Mesenchymal stem cell (in vitro differentiated cells and primary cell): ENCODE results near the gene MTMR1.

ENCODE experiments used
- DNase-seq: peaks from one replicate; pipeline ENCODE4 v3.0.0-alpha.2; 2013
- H2AFZ ChIP-seq: one replicate; pipeline ENCODE4 v1.6.1; 2013; ENCODE audit warnings: low read depth, mild to moderate bottlenecking, control low read depth, inconsistent platforms, low read length, moderate library complexity
- H2AK5ac ChIP-seq: 2 replicates; pipeline ENCODE4 v1.6.1; 2013; ENCODE audit warnings: low read length, moderate library complexity, mild to moderate bottlenecking, inconsistent platforms; ENCODE audit not compliant: severe bottlenecking
- H2BK120ac ChIP-seq: one replicate; pipeline ENCODE4 v1.6.1; 2013; ENCODE audit warnings: low read depth, mild to moderate bottlenecking, inconsistent platforms, low read length, moderate library complexity
- H2BK12ac ChIP-seq, 2 experiments: one replicate each; pipeline ENCODE4 v1.6.1; 2013; ENCODE audit warnings: inconsistent platforms in 2 of 2, low read length in 2 of 2, mild to moderate bottlenecking in 2 of 2, moderate library complexity in 2 of 2, control low read depth in 1 of 2
- H2BK15ac ChIP-seq: one replicate; pipeline ENCODE4 v1.6.1; 2013; ENCODE audit warnings: mild to moderate bottlenecking, low read depth, inconsistent platforms; ENCODE audit not compliant: poor library complexity, severe bottlenecking
- H2BK5ac ChIP-seq: 2 replicates; pipeline ENCODE4 v1.6.1; 2013; ENCODE audit warnings: low read depth, mild to moderate bottlenecking, low read length, control low read depth, inconsistent platforms; ENCODE audit not compliant: poor library complexity, severe bottlenecking
- H3K14ac ChIP-seq, 2 experiments: one replicate each; pipeline ENCODE4 v1.6.1; 2013; ENCODE audit warnings: inconsistent platforms in 2 of 2, low read length in 2 of 2, control low read depth in 1 of 2, mild to moderate bottlenecking in 1 of 2, moderate library complexity in 1 of 2
- H3K18ac ChIP-seq, 2 experiments: one replicate each; pipeline ENCODE4 v1.6.1; 2013; ENCODE audit warnings: inconsistent platforms in 2 of 2, low read length in 2 of 2, control low read depth in 1 of 2, low read depth in 1 of 2, mild to moderate bottlenecking in 1 of 2
- H3K23ac ChIP-seq, 2 experiments: one replicate each; pipeline ENCODE4 v1.6.1; 2013; ENCODE audit warnings: inconsistent platforms in 2 of 2, low read length in 2 of 2, mild to moderate bottlenecking in 2 of 2, moderate library complexity in 2 of 2, control low read depth in 1 of 2
- H3K27ac ChIP-seq: 2 replicates; pipeline ENCODE4 v1.5.1; 2013; ENCODE audit warnings: mild to moderate bottlenecking, moderate library complexity, low read length, control low read depth, inconsistent platforms; ENCODE audit not compliant: poor library complexity, severe bottlenecking
- H3K27me3 ChIP-seq, 2 experiments: 2 replicates each; pipeline versions ENCODE4 v1.6.1 to v1.7.0; 2013; ENCODE audit warnings: low read length in 2 of 2, mild to moderate bottlenecking in 2 of 2, moderate library complexity in 2 of 2, control low read depth in 1 of 2, inconsistent platforms in 1 of 2; ENCODE audit not compliant: control insufficient read depth in 1 of 2, insufficient read depth in 1 of 2
- H3K36me3 ChIP-seq, 2 experiments: 2 replicates each; pipeline versions ENCODE4 v1.6.1 to v1.7.0; 2013; ENCODE audit warnings: low read length in 2 of 2, control low read depth in 1 of 2, inconsistent platforms in 1 of 2, low read depth in 1 of 2, mild to moderate bottlenecking in 1 of 2; ENCODE audit not compliant: insufficient read depth in 2 of 2, control insufficient read depth in 1 of 2
- H3K4ac ChIP-seq, 2 experiments: one replicate each; pipeline ENCODE4 v1.6.1; 2013; ENCODE audit warnings: inconsistent platforms in 2 of 2, low read length in 2 of 2, mild to moderate bottlenecking in 2 of 2, moderate library complexity in 2 of 2, control low read depth in 1 of 2, low read depth in 1 of 2
- H3K4me1 ChIP-seq: 2 replicates; pipeline ENCODE4 v1.6.1; 2013; ENCODE audit warnings: low read depth, low read length, control low read depth; ENCODE audit not compliant: control insufficient read depth, insufficient read depth
- H3K4me2 ChIP-seq: 2 replicates; pipeline ENCODE4 v1.6.1; 2013; ENCODE audit warnings: low read length, mild to moderate bottlenecking, inconsistent platforms; ENCODE audit not compliant: poor library complexity, severe bottlenecking
- H3K4me3 ChIP-seq, 2 experiments: 2 replicates each; pipeline versions ENCODE4 v1.5.1 to v1.7.0; 2013; ENCODE audit warnings: low read length in 2 of 2, mild to moderate bottlenecking in 2 of 2, control low read depth in 1 of 2, low read depth in 1 of 2; ENCODE audit not compliant: insufficient read depth in 1 of 2
- H3K79me1 ChIP-seq: replicated peaks from 2 replicates; pipeline ENCODE4 v1.6.1; 2013; ENCODE audit warnings: mild to moderate bottlenecking, control low read depth, low read length, inconsistent platforms; ENCODE audit not compliant: poor library complexity, severe bottlenecking
- H3K9ac ChIP-seq: 2 replicates; pipeline ENCODE4 v1.7.0; 2013; ENCODE audit warnings: mild to moderate bottlenecking, low read length, moderate library complexity
- H3K9me3 ChIP-seq: 2 replicates; pipeline ENCODE4 v1.7.0; 2013; ENCODE audit warnings: mild to moderate bottlenecking, low read length; ENCODE audit not compliant: control insufficient read depth
- H4K8ac ChIP-seq: one replicate; pipeline ENCODE4 v1.6.1; 2013; ENCODE audit warnings: inconsistent platforms, mild to moderate bottlenecking, low read length, moderate library complexity
- H4K91ac ChIP-seq: one replicate; pipeline ENCODE4 v1.6.1; 2013; ENCODE audit warnings: mild to moderate bottlenecking, low read length, inconsistent platforms
- WGBS: methylation state at CpG from one replicate; pipeline ENCODE4 v1.1.7; 2013; ENCODE audit warnings: mixed read lengths; 5-methylcytosine and 5-hydroxymethylcytosine counted together

MTMR1 gene

DNA sequence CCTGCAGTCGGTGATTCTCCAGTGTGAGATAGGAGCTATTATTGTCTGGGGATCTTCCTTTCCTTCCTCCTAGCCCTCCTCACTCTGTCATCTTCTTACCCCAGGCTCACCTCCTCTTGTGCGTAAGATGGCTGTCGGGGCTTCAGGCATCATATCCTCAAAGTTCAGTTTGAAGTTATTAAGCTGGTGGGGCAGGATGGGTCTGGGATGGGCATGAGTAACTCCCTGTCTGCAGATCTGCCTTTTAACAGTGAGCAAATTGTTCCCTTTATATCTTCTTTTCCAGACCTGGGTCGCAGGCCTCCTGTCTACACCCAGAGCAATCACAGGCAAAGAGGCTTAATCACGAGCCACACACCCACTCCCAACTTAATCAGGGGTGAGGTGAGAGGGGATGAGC is 900 bp upstream of the MTMR1 start:
- H3K27ac ChIP-seq = peak overlapping the region; percentile 14
- H3K79me1 ChIP-seq = no peaks in the 10 kb centered on the region
- H2AK5ac ChIP-seq = peak overlapping the region; percentile 52
- H2BK5ac ChIP-seq = no peak overlapping the region
- H2BK12ac ChIP-seq = no peak overlapping the region
- no peak overlapping the region for H4K91ac ChIP-seq
- peaks cover 0 to under 1% of the 10 kb centered on the region in 2 experiments for H3K27me3 ChIP-seq
- peaks cover 31% of the 10 kb centered on the region for H3K9me3 ChIP-seq
- H3K9ac ChIP-seq = peak overlapping the region; percentile 79
- H4K8ac ChIP-seq = no peak overlapping the region
- H3K4me1 ChIP-seq = peaks cover 7% of the 10 kb centered on the region
- no peak overlapping the region for H2BK120ac ChIP-seq
- H3K4me3 ChIP-seq = peak overlapping the region in 1 of 2 experiments; percentile 76
- WGBS = 100% methylated on average over 1 of the region's 5 CpGs
- H3K23ac ChIP-seq = no peak overlapping the region
- H3K4ac ChIP-seq = no peak overlapping the region
- H2BK15ac ChIP-seq = no peak overlapping the region
- no peak overlapping the region for H3K18ac ChIP-seq
- peaks cover 0 to 3% of the 10 kb centered on the region in 2 experiments for H3K36me3 ChIP-seq
- no peak for DNase-seq
- H3K14ac ChIP-seq = no peak overlapping the region
- no peak overlapping the region for H2AFZ ChIP-seq
- no peak overlapping the region for H3K4me2 ChIP-seq

DNA sequence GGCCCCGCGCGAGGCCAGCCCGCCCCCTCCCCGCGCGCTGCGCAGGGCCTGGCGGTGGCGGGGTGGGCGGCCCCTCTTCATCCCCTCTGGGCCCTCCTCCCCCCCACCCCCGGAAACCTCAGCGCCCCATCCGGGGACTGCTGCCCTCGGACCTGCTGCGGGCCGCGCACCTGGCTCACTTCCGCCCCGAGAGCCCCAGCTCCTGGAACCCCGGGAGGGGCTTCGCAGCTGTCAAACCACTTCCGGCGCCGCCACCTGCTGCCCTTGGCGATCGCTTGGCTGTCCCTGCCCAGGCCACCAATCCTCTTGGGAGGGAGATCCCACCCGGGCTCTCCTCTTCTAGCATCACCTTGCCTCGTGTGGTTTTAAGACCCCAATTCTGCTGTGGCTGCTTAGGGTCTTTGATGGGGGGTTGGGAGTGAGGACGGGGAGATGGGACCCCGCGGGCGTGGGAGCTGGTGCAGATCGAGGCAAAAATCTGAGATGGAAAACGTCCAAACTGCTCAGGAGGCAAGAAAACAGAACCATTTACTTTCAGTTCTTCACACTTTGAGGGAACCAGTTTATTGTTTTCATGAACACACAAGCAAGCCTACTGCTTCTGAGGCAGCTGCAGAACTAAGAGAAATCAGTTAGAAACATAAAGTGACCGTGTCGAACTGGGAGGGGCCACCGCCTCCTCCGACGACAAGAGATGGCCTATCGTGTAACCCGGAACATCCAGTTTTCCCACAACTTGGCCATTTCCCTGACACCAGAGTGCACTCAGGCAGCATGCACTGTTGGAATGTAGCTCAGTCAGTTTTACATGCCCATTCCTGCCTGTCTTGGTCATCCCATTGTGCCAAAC is 754 bp downstream of the MTMR1 start:
- H3K18ac ChIP-seq = peak overlapping the region in 1 of 2 experiments; percentile 75
- H4K91ac ChIP-seq = no peak overlapping the region
- H3K4ac ChIP-seq = no peak overlapping the region
- DNase-seq = peak; percentile 79
- H3K27ac ChIP-seq = peak overlapping the region; percentile 92
- no peak overlapping the region for H2BK12ac ChIP-seq
- H2BK5ac ChIP-seq = peak overlapping the region; percentile 44
- peaks cover 0 to 3% of the 10 kb centered on the region in 2 experiments for H3K36me3 ChIP-seq
- peak overlapping the region; percentile 72 for H3K4me2 ChIP-seq
- H2AK5ac ChIP-seq = no peak overlapping the region
- H3K23ac ChIP-seq = no peak overlapping the region
- H3K27me3 ChIP-seq = peaks cover 0 to 3% of the 10 kb centered on the region in 2 experiments
- no peak overlapping the region for H4K8ac ChIP-seq
- H3K79me1 ChIP-seq = no peaks in the 10 kb centered on the region
- H3K14ac ChIP-seq = peak overlapping the region in 1 of 2 experiments; percentile 28
- peak overlapping the region; percentile 5 for H2BK120ac ChIP-seq
- H3K4me3 ChIP-seq = peak overlapping the region; percentile 72 to 81
- peaks cover 25% of the 10 kb centered on the region for H3K9me3 ChIP-seq
- WGBS = 7% methylated on average over 20 of the region's 42 CpGs
- H3K4me1 ChIP-seq = peaks cover 1% of the 10 kb centered on the region
- H2AFZ ChIP-seq = no peak overlapping the region
- H3K9ac ChIP-seq = peak overlapping the region; percentile 84
- peak overlapping the region; percentile 23 for H2BK15ac ChIP-seq

DNA sequence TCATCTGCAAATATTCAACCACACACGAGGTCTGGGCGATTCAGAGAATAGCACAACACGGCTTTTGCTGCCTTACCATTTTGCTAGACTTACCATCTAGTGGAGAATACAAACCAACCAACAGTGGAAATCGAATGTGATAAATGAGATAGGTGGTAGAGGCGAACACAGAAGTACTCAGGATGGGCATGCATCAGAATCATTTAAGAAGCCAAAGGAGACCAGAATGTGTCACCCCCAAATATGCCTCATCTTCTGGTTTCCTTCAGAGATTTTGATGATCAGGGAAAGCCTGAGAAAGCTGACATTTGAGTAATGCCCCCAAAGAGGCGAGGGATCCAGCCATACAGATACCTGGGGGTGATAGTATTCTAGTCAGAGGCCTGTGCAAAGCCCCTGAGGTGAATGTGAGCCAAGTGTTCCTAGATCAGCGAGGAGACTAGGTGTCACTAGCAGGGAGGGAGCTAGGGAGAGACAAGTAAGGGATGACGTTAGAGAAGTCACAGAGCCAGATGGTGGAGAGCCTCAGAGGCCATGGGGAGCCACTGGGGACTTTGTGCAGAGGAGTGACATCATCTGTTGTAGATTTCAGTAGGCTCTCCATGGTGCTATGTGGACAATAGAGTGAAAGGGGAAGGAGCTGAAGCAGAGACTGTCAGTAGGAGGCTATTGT is 1.7 kb downstream of the MTMR1 start:
- Histone ChIP-seq H3K4me3 (peak overlapping the region in 1 of 2 experiments; percentile 81), H2BK15ac (no peak overlapping the region), H3K14ac (no peak overlapping the region), H3K36me3 (peaks cover 0 to 3% of the 10 kb centered on the region in 2 experiments), H4K91ac (no peak overlapping the region), H3K27me3 (peaks cover 0 to 3% of the 10 kb centered on the region in 2 experiments), H3K9ac (peak overlapping the region; percentile 84), H3K9me3 (peaks cover 25% of the 10 kb centered on the region), H3K4ac (no peak overlapping the region), H2BK5ac (no peak overlapping the region), H2AK5ac (no peak overlapping the region), H3K4me2 (no peak overlapping the region), H3K23ac (no peak overlapping the region), H2BK12ac (no peak overlapping the region), H2AFZ (no peak overlapping the region), H3K79me1 (no peaks in the 10 kb centered on the region), H3K18ac (no peak overlapping the region), H3K4me1 (no peaks in the 10 kb centered on the region), H3K27ac (peak overlapping the region; percentile 66), H4K8ac (no peak overlapping the region), H2BK120ac (no peak overlapping the region)
- DNase-seq = no peak
- WGBS = 88% methylated on average over 5 of the region's 8 CpGs

DNA sequence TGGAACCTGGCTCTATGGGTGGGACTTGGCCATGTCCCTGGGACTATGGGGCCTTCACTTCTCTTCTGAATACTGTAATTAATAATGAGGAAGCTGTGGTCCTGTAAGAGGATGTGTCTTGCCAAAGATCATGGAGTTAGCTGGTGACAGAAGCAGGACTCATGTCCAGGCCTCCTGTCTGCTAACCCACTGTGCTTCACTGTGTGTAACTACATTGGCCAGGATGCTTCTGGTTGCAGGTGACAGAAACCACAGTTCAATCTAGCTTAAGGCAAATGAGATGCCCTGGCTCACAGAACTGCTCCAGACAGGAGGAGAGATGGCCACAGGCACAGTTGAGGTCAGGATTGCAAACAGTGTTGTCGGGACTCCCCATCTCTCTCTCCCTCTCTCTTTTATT is 3.1 kb downstream of the MTMR1 start:
- H3K79me1 ChIP-seq = no peaks in the 10 kb centered on the region
- H3K36me3 ChIP-seq = peaks cover 0 to under 1% of the 10 kb centered on the region in 2 experiments
- H2BK5ac ChIP-seq = no peak overlapping the region
- no peak overlapping the region for H3K4me2 ChIP-seq
- H2AK5ac ChIP-seq = no peak overlapping the region
- no CpG with 5 or more reads among the region's 1 CpG for WGBS
- H3K4me1 ChIP-seq = peaks cover 1% of the 10 kb centered on the region
- H2BK120ac ChIP-seq = no peak overlapping the region
- H3K9ac ChIP-seq = no peak overlapping the region
- DNase-seq = no peak
- no peak overlapping the region for H3K14ac ChIP-seq
- no peak overlapping the region for H4K8ac ChIP-seq
- no peak overlapping the region for H3K4me3 ChIP-seq
- no peak overlapping the region for H4K91ac ChIP-seq
- peaks cover 12% of the 10 kb centered on the region for H3K9me3 ChIP-seq
- H3K27ac ChIP-seq = no peak overlapping the region
- H2AFZ ChIP-seq = no peak overlapping the region
- H3K4ac ChIP-seq = no peak overlapping the region
- H3K27me3 ChIP-seq = peaks cover 0 to 3% of the 10 kb centered on the region in 2 experiments
- H3K18ac ChIP-seq = no peak overlapping the region
- H3K23ac ChIP-seq = no peak overlapping the region
- no peak overlapping the region for H2BK15ac ChIP-seq
- H2BK12ac ChIP-seq = no peak overlapping the region
